Measurements from ENCODE around the gene JARID2.

GRCh38 chr6:15518057-15518456 lies 272.2 kb downstream of the JARID2 start:
- TF ChIP-seq EZH2 (IDR thresholded peaks at IDR 0.05) = no peak
- TF ChIP-seq POLR2AphosphoS5 (IDR thresholded peaks at IDR 0.05; ENCODE audit: borderline replicate concordance, low read depth, low read length) = no peak
- TF ChIP-seq FOXP2 (optimal IDR thresholded peaks at IDR 0.05; ENCODE audit: control extremely low read depth, extremely low read length, insufficient read depth) = no peak
